WTC11 (cell line): ENCODE results near the gene TMEM238L. TPM values are rescaled to one million over a fixed set of nuclear protein-coding genes. Genes with fewer than 3 reads are reported as not detected.

ENCODE experiments used
- ATAC-seq: fragments of 200-7000 bp; cut with Tn5 transposase; 2 replicates; pipeline ENCODE4 v1.10.0; 2021; ENCODE audit warnings: mild to moderate bottlenecking, moderate library complexity
- CTCF ChIA-PET: fragments of 300-600 bp; sonication (Branson Sonifier 250); formaldehyde crosslinking; loops from one replicate; lab custom pipeline; 2021; ENCODE audit warnings: antibody characterized with exemption; lab: Charles Lee
- POLR2A ChIA-PET: fragments of 350-600 bp; sonication (Branson Sonifier 250); formaldehyde crosslinking; loops from one replicate; lab custom pipeline; 2021; ENCODE audit warnings: antibody characterized with exemption; lab: Charles Lee
- DNase-seq: peaks from one replicate; pipeline ENCODE4 v3.0.0; 2021; ENCODE audit warnings: low spot score
- H3K27ac Mint-ChIP-seq: 2 replicates; pipeline ENCODE4 v1.8.0; 2021; ENCODE audit warnings: mixed read lengths
- H3K27me3 Mint-ChIP-seq: 2 replicates; pipeline ENCODE4 v1.8.0; 2021; ENCODE audit warnings: low read depth, mild to moderate bottlenecking, moderate library complexity, mixed read lengths
- H3K36me3 Mint-ChIP-seq: 2 replicates; pipeline ENCODE4 v1.8.0; 2021; ENCODE audit warnings: mixed read lengths
- H3K4me1 Mint-ChIP-seq: 2 replicates; pipeline ENCODE4 v1.8.0; 2022; ENCODE audit warnings: mixed read lengths
- H3K4me3 Mint-ChIP-seq: 2 replicates; pipeline ENCODE4 v1.8.0; 2021; ENCODE audit warnings: mild to moderate bottlenecking, moderate library complexity, mixed read lengths
- H3K9me3 Mint-ChIP-seq: 2 replicates; pipeline ENCODE4 v1.8.0; 2021; ENCODE audit warnings: mixed read lengths
- AFF4 ChIP-seq: sonication (generic); formaldehyde crosslinking; IDR thresholded peaks from 2 replicates; pipeline ENCODE4 v1.8.1; 2023; ENCODE audit warnings: mild to moderate bottlenecking, missing genetic modification reagents, borderline replicate concordance
- AR ChIP-seq: fragments of 250-450 bp; sonication (Bioruptor Pico); IDR thresholded peaks from 2 replicates; pipeline ENCODE4 v1.9.0; 2021; ENCODE audit warnings: mild to moderate bottlenecking
- FOXP4 ChIP-seq: sonication (generic); formaldehyde crosslinking; IDR thresholded peaks from 2 replicates; pipeline ENCODE4 v1.8.0; 2022; ENCODE audit warnings: mild to moderate bottlenecking, missing genetic modification reagents
- GABPB1 ChIP-seq: sonication (generic); formaldehyde crosslinking; IDR thresholded peaks from 2 replicates; pipeline ENCODE4 v1.8.1; 2023; ENCODE audit warnings: mild to moderate bottlenecking, missing genetic modification reagents
- SMAD3 ChIP-seq: sonication (generic); formaldehyde crosslinking; IDR thresholded peaks from 2 replicates; pipeline ENCODE4 v1.8.0; 2022; ENCODE audit warnings: missing genetic modification reagents, mild to moderate bottlenecking, borderline replicate concordance
- TP53 ChIP-seq: sonication (generic); formaldehyde crosslinking; IDR thresholded peaks from 2 replicates; pipeline ENCODE4 v1.8.1; 2023; ENCODE audit warnings: mild to moderate bottlenecking, missing genetic modification reagents
- ZMAT4 ChIP-seq: fragments of 250-450 bp; sonication (Bioruptor Pico); IDR thresholded peaks from 2 replicates; pipeline ENCODE4 v1.9.0; 2021; ENCODE audit warnings: mild to moderate bottlenecking
- ZNF138 ChIP-seq: sonication (generic); formaldehyde crosslinking; conservative IDR thresholded peaks from 2 replicates; pipeline ENCODE4 v1.8.1; 2022; ENCODE audit warnings: mild to moderate bottlenecking, moderate library complexity, missing genetic modification reagents
- ZNF425 ChIP-seq: fragments of 250-450 bp; sonication (Bioruptor Pico); conservative IDR thresholded peaks from 2 replicates; pipeline ENCODE4 v1.9.0; 2021; ENCODE audit warnings: mild to moderate bottlenecking
- ZNF512 ChIP-seq: sonication (generic); formaldehyde crosslinking; IDR thresholded peaks from 2 replicates; pipeline ENCODE4 v1.8.1; 2022; ENCODE audit warnings: missing genetic modification reagents, borderline replicate concordance
- ZNF532 ChIP-seq: fragments of 250-450 bp; sonication (Bioruptor Pico); IDR thresholded peaks from 2 replicates; pipeline ENCODE4 v1.9.0; 2021; ENCODE audit warnings: mild to moderate bottlenecking, borderline replicate concordance
- total RNA-seq: library from RNA; stranded (reverse); gene quantifications from 3 replicates; pipeline ENCODE4 v1.2.3, GENCODE V29; 2021

The TMEM238L gene
- total RNA-seq, 1 experiment from 2014 or later = not detected

GRCh38 chr17:10755592-10756127, 48.2 kb downstream of the TMEM238L start:
- Mint-ChIP-seq H3K4me3 (peak overlapping the region; percentile 66), H3K9me3 (no peaks in the 10 kb centered on the region), H3K27ac (peak overlapping the region; percentile 87; the same call in 1 of the 2 replicates), H3K27me3 (no peaks in the 10 kb centered on the region), H3K4me1 (peaks cover 51% of the 10 kb centered on the region), H3K36me3 (no peaks in the 10 kb centered on the region)
- DNase-seq (no peak), ATAC-seq (no peak)
- ChIA-PET POLR2A (no interaction called here), CTCF (interaction anchor here (1.1 to 4.1 kb wide), 10 partner anchors 9 to 1242 kb away, joined by 4 to 50 read pairs (median 6); partner anchors contain the start of genes TMEM220 and ZNF18)
- TF ChIP-seq ZNF512 (CRISPR knock-in tag) (peak; percentile 98), ZNF425 (CRISPR knock-in tag) (no peak)

GRCh38 chr17:10754861-10755591, 48.9 kb downstream of the TMEM238L start:
- POLR2A ChIA-PET = no interaction called here
- Mint-ChIP-seq H3K4me1 (peaks cover 51% of the 10 kb centered on the region), H3K36me3 (no peaks in the 10 kb centered on the region), H3K27me3 (no peaks in the 10 kb centered on the region), H3K27ac (peak overlapping the region; percentile 87), H3K9me3 (no peaks in the 10 kb centered on the region), H3K4me3 (peak overlapping the region; percentile 66)
- CTCF ChIA-PET = interaction anchor here (0.6 to 4.1 kb wide), 18 partner anchors 8 to 1242 kb away, joined by 3 to 50 read pairs (median 5); partner anchors contain the start of genes TMEM220 and ZNF18
- peak; percentile 79 for ATAC-seq
- peak; percentile 26 for DNase-seq
- TF ChIP-seq TP53 = no peak
- TF ChIP-seq ZNF532 (CRISPR knock-in tag) = no peak
- TF ChIP-seq AR (CRISPR knock-in tag) = no peak
- TF ChIP-seq FOXP4 (CRISPR knock-in tag) = no peak
- TF ChIP-seq GABPB1 (CRISPR knock-in tag) = no peak
- TF ChIP-seq AFF4 (CRISPR knock-in tag) = no peak
- TF ChIP-seq SMAD3 (CRISPR knock-in tag) = no peak
- TF ChIP-seq ZMAT4 (CRISPR knock-in tag) = no peak
- no peak for TF ChIP-seq ZNF138
